HEK293 (cell line): ENCODE data around the gene EYS.

Experiments used
- CTCF ChIA-PET: fragments of 350-600 bp; formaldehyde crosslinking; extraction: SDS; loops from one replicate; lab custom pipeline; 2021; ENCODE audit warnings: antibody characterized with exemption; lab: Yijun Ruan, JAX
- POLR2A ChIA-PET: fragments of 300-600 bp; formaldehyde crosslinking; extraction: SDS; loops from one replicate; lab custom pipeline; 2020; ENCODE audit warnings: antibody characterized with exemption, inconsistent platforms; lab: Yijun Ruan, JAX
- H3K27ac ChIP-seq: fragments of 200-500 bp; sonication (Bioruptor generic); 2 replicates; pipeline ENCODE4 v1.5.1; 2014; ENCODE audit warnings: low read depth, low read length, control low read depth, inconsistent platforms; ENCODE audit errors: extremely low read depth
- H3K36me3 ChIP-seq, 2 experiments: fragments of 200-500 bp in 1 of 2; sonication (Bioruptor generic) in 1 of 2; 1 replicate in 1 of 2; 2 replicates in 1 of 2; pipeline ENCODE4 v1.5.1; 2014 to 2017; ENCODE audit warnings: inconsistent platforms in 2 of 2, low read length in 2 of 2; ENCODE audit not compliant: control insufficient read depth in 2 of 2, insufficient read depth in 1 of 2
- H3K4me1 ChIP-seq: fragments of 200-500 bp; sonication (Bioruptor generic); 2 replicates; pipeline ENCODE4 v1.5.1; 2014; ENCODE audit warnings: mild to moderate bottlenecking, low read length, inconsistent platforms; ENCODE audit not compliant: control insufficient read depth, insufficient read depth
- H3K4me3 ChIP-seq: 2 replicates; pipeline ENCODE4 v1.5.1; 2011; ENCODE audit warnings: low read depth, mild to moderate bottlenecking, control low read depth, low read length, moderate library complexity
- H3K9me3 ChIP-seq: fragments of 200-500 bp; sonication (Bioruptor generic); 2 replicates; pipeline ENCODE4 v1.5.1; 2014; ENCODE audit warnings: low read depth, low read length, inconsistent platforms; ENCODE audit not compliant: control insufficient read depth, insufficient read depth
- FEZF1 ChIP-seq: fragments of 450-650 bp; formaldehyde crosslinking; IDR thresholded peaks from 2 replicates; pipeline ENCODE4 v1.5.1; 2016; ENCODE audit warnings: missing biosample characterization, missing genetic modification characterization
- SETDB1 ChIP-seq: IDR thresholded peaks from one replicate; pipeline ENCODE4 v1.6.1; 2017; ENCODE audit warnings: mild to moderate bottlenecking, low read length, moderate library complexity, mixed read lengths; ENCODE audit not compliant: insufficient read length
- SP2 ChIP-seq: fragments of 450-650 bp; formaldehyde crosslinking; IDR thresholded peaks from 2 replicates; pipeline ENCODE4 v1.5.1; 2016; ENCODE audit warnings: missing biosample characterization, missing genetic modification characterization
- ZBTB1 ChIP-seq: fragments of 450-650 bp; formaldehyde crosslinking; IDR thresholded peaks from 2 replicates; pipeline ENCODE4 v1.5.1; 2016; ENCODE audit warnings: missing biosample characterization, missing genetic modification characterization
- ZBTB48 ChIP-seq: fragments of 450-650 bp; formaldehyde crosslinking; IDR thresholded peaks from 2 replicates; pipeline ENCODE4 v1.5.1; 2016; ENCODE audit warnings: missing biosample characterization, missing genetic modification characterization
- ZFHX2 ChIP-seq: fragments of 450-650 bp; formaldehyde crosslinking; conservative IDR thresholded peaks from 2 replicates; pipeline ENCODE4 v1.5.1; 2016; ENCODE audit warnings: missing biosample characterization, missing genetic modification characterization
- ZNF140 ChIP-seq: fragments of 450-650 bp; formaldehyde crosslinking; IDR thresholded peaks from 2 replicates; pipeline ENCODE4 v1.5.1; 2016; ENCODE audit warnings: missing biosample characterization, missing genetic modification characterization
- ZNF148 ChIP-seq: fragments of 450-650 bp; formaldehyde crosslinking; IDR thresholded peaks from 2 replicates; pipeline ENCODE4 v1.5.0; 2017; ENCODE audit warnings: missing biosample characterization, missing genetic modification characterization, borderline replicate concordance
- ZNF2 ChIP-seq: fragments of 450-650 bp; formaldehyde crosslinking; IDR thresholded peaks from 2 replicates; pipeline ENCODE4 v1.5.1; 2016; ENCODE audit warnings: missing biosample characterization, missing genetic modification characterization
- ZNF24 ChIP-seq: fragments of 450-650 bp; formaldehyde crosslinking; IDR thresholded peaks from 2 replicates; pipeline ENCODE4 v1.5.1; 2016; ENCODE audit warnings: missing biosample characterization, missing genetic modification characterization
- ZNF292 ChIP-seq: fragments of 450-650 bp; formaldehyde crosslinking; IDR thresholded peaks from 2 replicates; pipeline ENCODE4 v1.5.1; 2016; ENCODE audit warnings: low read depth, missing biosample characterization, missing genetic modification characterization, borderline replicate concordance
- ZNF302 ChIP-seq: fragments of 450-650 bp; formaldehyde crosslinking; IDR thresholded peaks from 2 replicates; pipeline ENCODE4 v1.5.1; 2016; ENCODE audit warnings: missing biosample characterization, missing genetic modification characterization, low read depth
- ZNF426 ChIP-seq: fragments of 450-650 bp; formaldehyde crosslinking; IDR thresholded peaks from 2 replicates; pipeline ENCODE4 v1.5.1; 2017; ENCODE audit warnings: missing biosample characterization, missing genetic modification characterization, mild to moderate bottlenecking, inconsistent platforms, moderate library complexity
- ZNF48 ChIP-seq: fragments of 450-650 bp; formaldehyde crosslinking; IDR thresholded peaks from 2 replicates; pipeline ENCODE4 v1.5.1; 2016; ENCODE audit warnings: missing biosample characterization, missing genetic modification characterization
- ZNF514 ChIP-seq: fragments of 450-650 bp; formaldehyde crosslinking; IDR thresholded peaks from 2 replicates; pipeline ENCODE4 v1.5.1; 2016; ENCODE audit warnings: missing biosample characterization, missing genetic modification characterization
- ZNF521 ChIP-seq: fragments of 450-650 bp; formaldehyde crosslinking; IDR thresholded peaks from 2 replicates; pipeline ENCODE4 v1.5.1; 2017; ENCODE audit warnings: missing biosample characterization, mild to moderate bottlenecking, missing genetic modification characterization
- ZNF558 ChIP-seq: fragments of 450-650 bp; formaldehyde crosslinking; IDR thresholded peaks from 2 replicates; pipeline ENCODE4 v1.5.1; 2016; ENCODE audit warnings: missing biosample characterization, missing genetic modification characterization
- ZNF621 ChIP-seq: fragments of 450-650 bp; formaldehyde crosslinking; IDR thresholded peaks from 2 replicates; pipeline ENCODE4 v1.5.1; 2017; ENCODE audit warnings: missing biosample characterization, missing genetic modification characterization
- ZNF624 ChIP-seq: fragments of 450-650 bp; formaldehyde crosslinking; IDR thresholded peaks from 2 replicates; pipeline ENCODE4 v1.5.1; 2017; ENCODE audit warnings: missing biosample characterization, missing genetic modification characterization
- ZNF768 ChIP-seq: fragments of 450-650 bp; formaldehyde crosslinking; IDR thresholded peaks from 2 replicates; pipeline ENCODE4 v1.5.1; 2018; ENCODE audit warnings: missing biosample characterization, mild to moderate bottlenecking, missing genetic modification characterization
- ZNF792 ChIP-seq: fragments of 450-650 bp; formaldehyde crosslinking; IDR thresholded peaks from 2 replicates; pipeline ENCODE4 v1.5.1; 2016; ENCODE audit warnings: missing biosample characterization, missing genetic modification characterization
- ZSCAN30 ChIP-seq: fragments of 450-650 bp; IDR thresholded peaks from 2 replicates; pipeline ENCODE4 v1.5.1; 2018; ENCODE audit warnings: missing biosample characterization, mild to moderate bottlenecking, missing genetic modification characterization, moderate library complexity
- TF ChIP-seq, protein P1 (sequence below): fragments of 450-650 bp; formaldehyde crosslinking; IDR thresholded peaks from 2 replicates; pipeline ENCODE4 v1.5.1; 2016; ENCODE audit warnings: missing biosample characterization, missing genetic modification characterization

EYS gene

GRCh38 chr6:65071480-65071879 lies 635.5 kb downstream of the EYS start:
- POLR2A ChIA-PET = no interaction called here
- H3K4me3 ChIP-seq = no peak overlapping the region
- H3K4me1 ChIP-seq = no peaks in the 10 kb centered on the region
- H3K27ac ChIP-seq = no peak overlapping the region
- CTCF ChIA-PET = no interaction called here
- TF ChIP-seq ZNF621 (no peak), FEZF1 (tag by site-specific recombination) (no peak), ZNF48 (tag by site-specific recombination) (no peak), ZNF426 (tag by site-specific recombination) (no peak), SETDB1 (no peak), ZNF521 (tag by site-specific recombination) (no peak), SP2 (tag by site-specific recombination) (no peak), ZNF302 (no peak), ZSCAN30 (tag by site-specific recombination) (no peak)
- no peaks in the 10 kb centered on the region for H3K36me3 ChIP-seq
- no peaks in the 10 kb centered on the region for H3K9me3 ChIP-seq

DNA sequence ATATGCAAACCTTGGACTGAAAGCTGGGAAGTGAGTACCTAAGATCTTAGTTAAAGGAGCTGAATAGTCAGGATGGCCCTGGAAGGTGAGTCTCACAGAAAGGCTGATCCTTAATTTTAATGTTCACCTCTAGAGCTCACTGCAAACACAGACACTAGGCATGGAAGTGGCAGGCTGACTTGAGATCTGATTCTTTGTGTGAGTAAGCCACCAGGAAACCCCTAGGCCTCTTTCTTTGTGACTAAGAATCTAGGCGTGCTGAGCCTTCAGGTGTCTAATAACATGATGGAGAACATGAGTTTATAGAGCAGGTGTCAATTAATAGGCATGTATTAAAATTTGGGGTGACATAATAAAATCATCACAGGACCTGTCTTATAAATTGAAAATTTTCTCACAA lies 642.2 kb downstream of the EYS start:
- Histone ChIP-seq H3K36me3 (no peaks in the 10 kb centered on the region), H3K27ac (no peak overlapping the region), H3K4me1 (no peaks in the 10 kb centered on the region), H3K9me3 (no peaks in the 10 kb centered on the region), H3K4me3 (no peak overlapping the region)
- ChIA-PET CTCF (no interaction called here), POLR2A (no interaction called here)
- no peak for TF ChIP-seq ZNF24 (tag by site-specific recombination)

DNA sequence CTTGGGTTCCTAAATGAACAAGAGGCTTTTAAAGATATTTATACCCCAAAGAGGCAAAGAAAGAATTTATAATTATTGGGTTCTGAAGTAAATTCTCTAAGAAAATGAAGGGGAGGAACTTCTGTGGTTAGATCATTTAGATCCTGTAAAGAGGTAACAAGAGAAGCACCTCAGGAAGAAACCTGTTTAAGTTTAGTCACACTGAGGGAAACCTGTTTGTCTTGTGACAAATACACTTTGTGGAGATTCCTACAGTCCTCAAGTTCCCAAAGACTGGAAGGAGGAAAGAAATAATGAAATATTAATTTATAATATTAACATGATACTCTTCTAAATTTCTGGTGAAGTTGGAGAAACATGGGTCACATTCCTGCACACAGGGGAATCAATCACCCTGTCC lies 647.5 kb downstream of the EYS start:
- ChIA-PET CTCF (interaction anchor here (0.6 to 0.7 kb wide), 2 partner anchors 9 to 836 kb away, joined by 3 to 4 read pairs; no protein-coding TSS in a partner anchor), POLR2A (no interaction called here)
- H3K36me3 ChIP-seq = no peaks in the 10 kb centered on the region
- TF ChIP-seq ZNF558 (tag by site-specific recombination) (no peak), ZNF792 (tag by site-specific recombination) (no peak), ZNF148 (no peak), ZNF292 (tag by site-specific recombination) (no peak)
- TF ChIP-seq, protein P1, sequence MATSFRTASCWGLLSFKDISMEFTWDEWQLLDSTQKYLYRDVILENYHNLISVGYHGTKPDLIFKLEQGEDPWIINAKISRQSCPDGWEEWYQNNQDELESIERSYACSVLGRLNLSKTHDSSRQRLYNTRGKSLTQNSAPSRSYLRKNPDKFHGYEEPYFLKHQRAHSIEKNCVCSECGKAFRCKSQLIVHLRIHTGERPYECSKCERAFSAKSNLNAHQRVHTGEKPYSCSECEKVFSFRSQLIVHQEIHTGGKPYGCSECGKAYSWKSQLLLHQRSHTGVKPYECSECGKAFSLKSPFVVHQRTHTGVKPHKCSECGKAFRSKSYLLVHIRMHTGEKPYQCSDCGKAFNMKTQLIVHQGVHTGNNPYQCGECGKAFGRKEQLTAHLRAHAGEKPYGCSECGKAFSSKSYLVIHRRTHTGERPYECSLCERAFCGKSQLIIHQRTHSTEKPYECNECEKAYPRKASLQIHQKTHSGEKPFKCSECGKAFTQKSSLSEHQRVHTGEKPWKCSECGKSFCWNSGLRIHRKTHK (tag by site-specific recombination) = no peak
- no peaks in the 10 kb centered on the region for H3K4me1 ChIP-seq
- no peak overlapping the region for H3K4me3 ChIP-seq
- no peaks in the 10 kb centered on the region for H3K9me3 ChIP-seq
- no peak overlapping the region for H3K27ac ChIP-seq

GRCh38 chr6:65055545-65055944 lies 651.5 kb downstream of the EYS start:
- Histone ChIP-seq H3K9me3 (no peaks in the 10 kb centered on the region), H3K4me3 (no peak overlapping the region), H3K27ac (no peak overlapping the region), H3K4me1 (no peaks in the 10 kb centered on the region), H3K36me3 (no peaks in the 10 kb centered on the region)
- POLR2A ChIA-PET = no interaction called here
- no peak for TF ChIP-seq ZNF140 (tag by site-specific recombination)
- no peak for TF ChIP-seq ZBTB48 (tag by site-specific recombination)
- no peak for TF ChIP-seq ZNF514 (tag by site-specific recombination)
- TF ChIP-seq ZNF768 (tag by site-specific recombination) = no peak
- no peak for TF ChIP-seq ZBTB1 (tag by site-specific recombination)
- TF ChIP-seq ZNF624 = no peak
- no peak for TF ChIP-seq ZFHX2
- no peak for TF ChIP-seq ZNF2 (tag by site-specific recombination)
- CTCF ChIA-PET = interaction anchor here (0.7 kb wide), 1 partner anchor 216 kb away, joined by 3 read pairs; no protein-coding TSS in a partner anchor
